ENCODE results near the gene GSN. TPM values are rescaled to one million over a fixed set of nuclear protein-coding genes. Genes with fewer than 3 reads are reported as not detected.

GSN gene
- total RNA-seq, 2 donors from 2014 or later, result 57.0 to 77.2 TPM

GRCh38 chr9:121301881-121302286 lies 33.9 kb downstream of the GSN start:
- no peak for DNase-seq
- no peak overlapping the region for H3K4me3 ChIP-seq (ENCODE audit: low read length)
- H3K27ac ChIP-seq (ENCODE audit: low read depth, low read length), result no peak overlapping the region
- H3K9ac ChIP-seq (ENCODE audit: extremely low read depth, low read length, poor library complexity, severe bottlenecking), result no peak overlapping the region
- no peaks in the 10 kb centered on the region for H3K9me3 ChIP-seq (ENCODE audit: control insufficient read depth, low read length)
- peaks cover 20% of the 10 kb centered on the region for H3K27me3 Mint-ChIP-seq (ENCODE audit: insufficient read depth)
- no peaks in the 10 kb centered on the region for H3K36me3 ChIP-seq (ENCODE audit: control insufficient read depth, insufficient read depth, low read length)
- peaks cover 19% of the 10 kb centered on the region for H3K4me1 Mint-ChIP-seq
- no peak overlapping the region for H3K4me3 Mint-ChIP-seq
- peaks cover 17% of the 10 kb centered on the region for H3K36me3 Mint-ChIP-seq (ENCODE audit: low read depth)
- H3K4me1 ChIP-seq (ENCODE audit: control insufficient read depth, insufficient read depth, low read length), result peaks cover 3% of the 10 kb centered on the region
- H3K27ac Mint-ChIP-seq, result no peak overlapping the region
- H3K9me3 Mint-ChIP-seq, result no peaks in the 10 kb centered on the region
- H3K27me3 ChIP-seq (ENCODE audit: control insufficient read depth, insufficient read depth, low read length, poor library complexity, severe bottlenecking), result no peaks in the 10 kb centered on the region
- WGBS, 2 experiments (ENCODE audit: insufficient coverage in 1 of 2, insufficient read length in 1 of 2), result 94 to 96% methylated on average over 10 to 11 of the region's 11 CpGs
- TF ChIP-seq CTCF (conservative IDR thresholded peaks at IDR 0.05), result no peak

GRCh38 chr9:121302341-121302740 lies 34.4 kb downstream of the GSN start:
- H3K36me3 Mint-ChIP-seq (ENCODE audit: low read depth), result peaks cover 17% of the 10 kb centered on the region
- no peak overlapping the region for H3K27ac Mint-ChIP-seq
- Histone ChIP-seq H3K9ac (ENCODE audit: extremely low read depth, low read length, poor library complexity, severe bottlenecking) (no peak overlapping the region), H3K4me1 (ENCODE audit: control insufficient read depth, insufficient read depth, low read length) (peaks cover 3% of the 10 kb centered on the region), H3K4me3 (ENCODE audit: low read length) (no peak overlapping the region), H3K36me3 (ENCODE audit: control insufficient read depth, insufficient read depth, low read length) (no peaks in the 10 kb centered on the region), H3K27me3 (ENCODE audit: control insufficient read depth, insufficient read depth, low read length, poor library complexity, severe bottlenecking) (no peaks in the 10 kb centered on the region), H3K27ac (ENCODE audit: low read depth, low read length) (no peak overlapping the region), H3K9me3 (ENCODE audit: control insufficient read depth, low read length) (no peaks in the 10 kb centered on the region)
- 93 to 94% methylated on average over 5 of the region's 5 CpGs for WGBS, 2 experiments (ENCODE audit: insufficient coverage in 1 of 2, insufficient read length in 1 of 2)
- peaks cover 19% of the 10 kb centered on the region for H3K4me1 Mint-ChIP-seq
- H3K9me3 Mint-ChIP-seq, result no peaks in the 10 kb centered on the region
- DNase-seq, result no peak
- peaks cover 20% of the 10 kb centered on the region for H3K27me3 Mint-ChIP-seq (ENCODE audit: insufficient read depth)
- no peak overlapping the region for H3K4me3 Mint-ChIP-seq
- TF ChIP-seq CTCF (conservative IDR thresholded peaks at IDR 0.05), result no peak

GRCh38 chr9:121302786-121303185 lies 34.8 kb downstream of the GSN start:
- H3K4me1 ChIP-seq (ENCODE audit: control insufficient read depth, insufficient read depth, low read length), result peaks cover 3% of the 10 kb centered on the region
- no peak for DNase-seq
- H3K9ac ChIP-seq (ENCODE audit: extremely low read depth, low read length, poor library complexity, severe bottlenecking), result no peak overlapping the region
- H3K36me3 Mint-ChIP-seq (ENCODE audit: low read depth), result peaks cover 21% of the 10 kb centered on the region
- H3K9me3 ChIP-seq (ENCODE audit: control insufficient read depth, low read length), result no peaks in the 10 kb centered on the region
- H3K4me3 ChIP-seq (ENCODE audit: low read length), result no peak overlapping the region
- H3K36me3 ChIP-seq (ENCODE audit: control insufficient read depth, insufficient read depth, low read length), result no peaks in the 10 kb centered on the region
- H3K4me1 Mint-ChIP-seq, result peaks cover 19% of the 10 kb centered on the region
- no peak overlapping the region for H3K4me3 Mint-ChIP-seq
- no peak overlapping the region for H3K27ac ChIP-seq (ENCODE audit: low read depth, low read length)
- no peaks in the 10 kb centered on the region for H3K9me3 Mint-ChIP-seq
- peaks cover 20% of the 10 kb centered on the region for H3K27me3 Mint-ChIP-seq (ENCODE audit: insufficient read depth)
- no peak overlapping the region for H3K27ac Mint-ChIP-seq
- TF ChIP-seq CTCF (conservative IDR thresholded peaks at IDR 0.05), result no peak
- no peaks in the 10 kb centered on the region for H3K27me3 ChIP-seq (ENCODE audit: control insufficient read depth, insufficient read depth, low read length, poor library complexity, severe bottlenecking)
- 95% methylated on average over 12 to 13 of the region's 13 CpGs for WGBS, 2 experiments (ENCODE audit: insufficient coverage in 1 of 2, insufficient read length in 1 of 2)

All from endodermal cell (in vitro differentiated cells).